IPS DF 4.7 (cell line): ENCODE measurements around the gene COL27A1.

ENCODE experiments used
- DNase-seq: peaks from one replicate; pipeline ENCODE4 v3.0.0-alpha.2; 2013; ENCODE audit warnings: low spot score; ENCODE audit errors: extremely low read depth

COL27A1 gene

DNA sequence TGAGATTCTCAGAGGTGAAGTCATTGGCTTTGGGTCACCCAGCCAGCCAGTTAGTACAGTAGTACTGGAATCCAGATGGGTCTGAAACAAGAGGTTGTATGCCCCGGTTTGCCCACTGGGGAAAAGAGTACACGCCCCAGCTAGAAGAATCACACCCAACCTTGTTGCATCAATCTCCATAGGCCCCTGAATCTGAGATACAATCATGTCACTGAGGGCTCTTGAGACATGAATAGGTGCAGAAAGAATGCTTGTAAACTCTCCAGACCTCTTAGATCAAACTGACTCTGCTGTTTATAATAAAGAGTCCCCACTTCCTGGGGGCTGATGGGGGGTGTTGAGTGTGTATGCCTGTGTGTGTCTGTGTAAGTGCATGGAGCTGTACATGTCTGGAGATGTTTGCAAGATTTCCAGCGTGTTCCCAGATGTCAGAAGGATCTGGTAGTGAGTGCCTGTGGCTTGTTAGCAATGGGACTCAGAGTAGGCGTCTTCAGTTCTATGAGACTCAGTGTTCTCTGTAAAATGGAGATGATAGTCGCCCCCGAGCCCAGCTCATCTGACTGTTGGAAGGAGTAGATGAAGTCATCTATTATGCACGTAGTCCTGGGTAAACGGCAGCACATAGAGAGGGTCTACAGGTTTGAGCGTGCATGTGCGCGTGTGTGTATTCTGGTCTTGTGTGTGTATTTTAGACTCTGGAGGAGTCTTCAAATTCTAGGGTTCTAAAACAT is 48.2 kb downstream of the COL27A1 start:
- DNase-seq, result no peak

DNA sequence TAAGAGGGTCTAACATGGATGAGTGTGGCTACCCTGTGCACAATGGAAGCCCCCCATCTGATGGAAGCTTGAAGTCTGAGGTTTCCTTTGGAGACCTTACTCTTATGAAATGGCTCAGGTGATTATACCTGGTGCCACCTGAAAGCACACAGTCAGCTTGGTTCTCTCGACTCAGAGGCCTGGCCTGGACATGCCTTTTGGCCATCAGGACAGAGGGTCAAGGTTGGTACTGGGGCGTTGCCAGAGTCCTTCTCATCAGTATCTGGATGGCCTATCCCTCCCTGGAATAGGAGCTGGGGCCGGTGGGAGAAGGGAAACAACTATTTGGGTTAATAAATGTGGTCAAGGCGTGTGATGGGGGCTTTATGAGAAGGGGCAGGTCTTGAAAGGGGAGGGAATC is 48.9 kb downstream of the COL27A1 start:
- no peak for DNase-seq

DNA sequence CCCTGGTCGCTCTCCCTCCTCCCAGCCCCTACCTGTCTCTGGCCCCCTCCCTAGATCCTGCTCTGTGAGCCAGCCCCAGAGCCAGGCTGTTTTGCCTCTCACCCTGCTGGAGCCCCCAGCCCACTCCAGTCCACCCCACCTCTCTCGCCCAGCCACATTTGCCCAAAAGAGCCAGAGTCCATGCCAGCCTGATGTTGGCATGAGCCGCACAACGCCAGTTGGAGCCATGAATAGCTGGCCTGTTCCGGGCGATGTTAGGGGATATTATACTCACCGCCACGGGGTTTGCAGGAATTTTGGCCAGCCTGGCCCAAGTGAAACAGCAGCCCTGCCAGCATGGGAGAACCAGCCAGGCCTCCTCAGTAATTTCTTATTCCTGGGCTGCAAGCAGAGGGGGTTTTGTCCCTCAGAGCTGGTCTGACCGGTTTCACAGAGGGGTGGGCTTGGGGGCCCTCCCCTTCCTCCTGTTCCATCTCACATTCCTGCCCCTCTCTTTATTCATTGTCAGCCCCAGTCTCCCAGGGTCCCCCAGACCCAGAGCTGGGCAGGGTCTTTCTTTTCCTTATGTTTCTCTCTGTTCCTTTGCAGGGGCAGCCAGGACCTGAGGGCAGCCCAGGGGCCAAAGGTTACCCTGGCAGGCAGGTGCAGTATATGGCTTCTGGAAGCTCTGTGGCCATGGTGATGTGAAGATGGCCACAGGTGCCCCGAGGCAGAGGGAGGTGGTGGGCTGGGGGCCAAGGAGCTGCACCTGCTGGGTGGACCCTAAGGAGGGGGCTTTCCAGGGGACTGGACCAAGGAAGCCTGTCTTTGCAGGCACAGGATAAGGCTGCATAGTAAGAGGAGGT is 50.1 kb downstream of the COL27A1 start:
- no peak for DNase-seq

DNA sequence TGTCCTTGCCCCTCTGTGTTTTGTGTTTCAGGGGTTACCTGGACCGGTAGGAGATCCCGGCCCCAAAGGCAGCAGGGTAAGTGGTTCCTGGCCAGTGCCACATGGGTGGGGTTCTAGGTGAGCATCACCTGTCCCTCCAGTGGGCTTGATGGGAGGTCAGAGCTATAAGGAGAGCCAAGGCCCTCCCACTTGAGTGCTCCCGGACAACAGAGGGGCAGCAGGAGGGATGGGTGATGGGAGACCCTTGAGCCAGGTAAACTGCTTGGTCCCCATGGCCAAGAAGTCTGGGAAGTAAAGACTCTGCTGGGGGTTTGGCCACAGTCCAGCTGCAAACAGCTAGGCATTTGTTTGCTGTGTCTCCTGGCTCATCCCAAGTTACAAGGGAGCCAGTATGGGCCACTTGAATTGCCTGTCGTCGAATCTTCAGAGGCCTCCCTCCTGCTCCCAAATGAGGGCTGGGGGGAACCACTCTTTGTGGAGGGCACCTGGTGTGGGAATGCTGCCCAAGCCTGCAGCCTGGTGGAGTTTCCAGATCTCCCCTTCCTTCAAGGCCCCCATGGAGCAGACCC is 51.0 kb downstream of the COL27A1 start:
- DNase-seq, result no peak

DNA sequence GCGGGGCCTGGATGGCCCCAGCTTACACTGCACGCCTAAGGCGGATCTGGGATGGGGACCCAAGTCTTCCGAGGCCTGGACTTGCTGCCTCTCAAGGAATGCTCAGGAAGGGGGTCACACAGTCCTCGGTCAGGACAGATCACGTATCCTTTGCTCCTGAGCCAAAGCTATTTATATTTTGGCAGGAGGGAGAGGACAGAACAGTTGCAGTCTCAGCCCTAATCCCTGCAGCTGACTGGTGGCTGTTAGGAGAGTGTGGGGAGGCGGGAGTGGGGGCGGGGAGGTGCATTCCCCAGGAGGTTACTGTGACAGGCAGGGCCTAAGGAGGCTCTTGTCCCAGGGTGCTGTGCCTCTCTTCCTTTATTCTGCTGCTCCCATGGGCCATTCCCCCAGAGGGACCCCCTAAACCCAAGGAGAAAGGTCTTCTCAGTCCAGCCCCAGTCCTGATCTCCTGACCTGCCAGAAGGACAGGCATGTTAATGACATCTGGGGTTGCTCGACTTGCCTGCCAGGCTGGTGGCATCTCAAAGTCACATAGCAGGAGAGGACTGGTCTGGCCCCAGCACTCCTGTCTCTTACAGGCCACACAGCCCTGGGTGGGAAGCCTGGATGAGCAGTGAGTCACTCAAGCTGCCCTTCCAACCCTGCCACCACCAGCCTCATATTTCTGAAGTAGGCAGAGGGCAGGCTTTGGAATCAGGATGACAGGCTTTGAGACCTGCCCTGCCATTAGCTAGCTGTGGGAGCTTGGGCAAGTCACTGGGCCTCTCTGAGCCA is 51.9 kb downstream of the COL27A1 start:
- DNase-seq, result no peak

DNA sequence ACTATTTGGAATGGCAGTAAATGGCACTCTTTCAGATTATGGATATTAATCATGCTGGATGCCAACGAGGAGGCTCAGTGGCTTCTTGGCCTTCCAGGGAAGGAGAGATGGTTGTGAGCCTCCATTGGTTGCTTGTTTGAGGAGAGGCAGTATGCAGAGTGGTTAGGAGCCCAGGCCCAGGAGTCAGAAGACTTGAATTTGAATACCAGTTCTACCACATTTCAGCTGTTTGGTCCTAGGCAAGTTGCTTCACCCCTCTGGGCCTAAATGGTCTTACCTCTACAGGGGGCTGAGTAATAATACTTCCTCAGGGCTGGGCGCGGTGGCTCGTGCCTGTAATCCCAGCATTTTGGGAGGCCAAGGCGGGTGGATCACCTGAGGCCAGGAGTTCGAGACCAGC is 52.5 kb downstream of the COL27A1 start:
- DNase-seq, result no peak

DNA sequence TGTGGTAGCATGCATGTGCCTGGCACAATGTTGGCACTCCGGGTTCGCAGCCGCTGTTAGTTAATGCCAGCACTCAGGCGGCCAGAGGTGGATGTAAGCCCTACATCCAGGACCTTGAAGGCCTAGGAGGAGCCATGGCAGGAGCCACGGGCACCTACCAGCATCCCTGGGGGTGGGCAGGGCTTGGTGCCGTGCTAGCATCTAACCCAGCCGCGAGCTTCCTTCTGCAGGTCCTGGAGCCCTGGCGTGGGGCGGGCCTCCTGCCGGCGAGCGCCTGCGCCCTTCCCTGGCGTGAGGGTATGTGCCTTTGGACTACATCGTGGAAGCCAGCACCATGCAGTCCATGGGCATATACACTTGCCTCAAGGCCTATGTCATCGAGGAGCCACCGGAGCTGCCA is 53.8 kb downstream of the COL27A1 start:
- no peak for DNase-seq

DNA sequence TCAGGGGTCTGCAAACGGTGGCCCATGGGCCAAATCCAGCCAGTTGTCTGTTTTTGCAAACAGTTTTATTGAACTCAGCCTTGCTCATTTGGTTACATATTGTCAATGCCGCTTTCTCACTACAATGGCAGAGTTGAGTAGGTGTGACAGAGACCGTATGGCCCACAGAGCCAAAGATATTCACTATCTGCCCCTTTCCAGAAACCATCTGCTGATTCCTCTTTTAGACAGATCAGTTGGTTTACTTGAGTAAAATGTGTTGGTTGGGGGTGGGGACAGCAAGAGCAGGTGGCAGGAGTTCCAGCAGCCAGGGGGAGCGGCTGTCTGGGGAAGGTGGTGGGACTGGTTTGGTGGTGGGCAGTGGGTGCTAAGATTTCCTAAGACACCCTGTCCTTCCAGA is 54.8 kb downstream of the COL27A1 start:
- no peak for DNase-seq

DNA sequence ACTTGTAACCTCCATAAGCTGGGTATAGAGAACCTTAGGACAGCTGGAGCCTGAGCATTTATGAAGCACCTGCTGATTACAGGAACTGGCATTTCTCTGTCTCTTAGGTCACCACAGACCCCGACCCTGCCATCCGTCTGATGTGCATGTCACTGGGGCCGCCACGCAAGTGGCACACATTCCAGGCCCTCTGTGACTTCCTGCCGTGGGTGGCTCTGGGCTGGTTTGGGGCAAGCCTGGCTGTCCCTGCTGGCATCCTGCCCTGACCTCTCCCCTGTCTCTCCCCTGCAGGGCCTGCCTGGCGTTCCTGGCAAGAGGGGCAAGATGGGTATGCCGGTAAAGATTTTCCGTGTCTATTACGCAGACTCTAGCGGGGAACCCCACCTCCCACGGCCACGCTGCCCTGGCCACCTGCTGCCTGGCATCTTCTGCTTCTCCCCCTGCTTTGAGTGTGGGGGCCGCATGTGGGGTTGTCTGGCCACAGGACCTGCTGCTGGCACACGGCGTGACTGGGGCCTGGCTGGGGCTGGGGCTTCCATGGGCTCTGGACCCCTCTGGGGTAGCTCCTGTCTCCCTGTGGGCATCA is 55.4 kb downstream of the COL27A1 start:
- no peak for DNase-seq

DNA sequence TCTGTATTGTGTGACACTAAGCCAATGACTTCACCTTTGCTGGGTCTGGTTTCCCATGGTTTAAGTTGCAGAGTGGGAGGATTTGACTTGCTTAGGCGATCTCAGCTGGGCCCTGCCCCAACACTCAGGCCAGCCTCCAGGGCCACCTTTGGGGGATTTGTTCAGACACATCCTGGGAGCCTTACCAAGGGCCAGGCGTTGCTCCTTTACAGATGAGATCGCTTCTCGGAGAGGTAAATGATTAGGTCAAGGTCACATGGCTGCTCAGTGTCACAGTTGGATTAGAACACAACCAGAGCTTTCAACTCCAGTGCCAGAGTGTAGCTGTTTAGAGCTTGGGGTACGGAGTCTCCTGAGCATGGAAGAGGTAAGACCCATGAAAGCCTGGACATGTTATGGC is 57.5 kb downstream of the COL27A1 start:
- no peak for DNase-seq

DNA sequence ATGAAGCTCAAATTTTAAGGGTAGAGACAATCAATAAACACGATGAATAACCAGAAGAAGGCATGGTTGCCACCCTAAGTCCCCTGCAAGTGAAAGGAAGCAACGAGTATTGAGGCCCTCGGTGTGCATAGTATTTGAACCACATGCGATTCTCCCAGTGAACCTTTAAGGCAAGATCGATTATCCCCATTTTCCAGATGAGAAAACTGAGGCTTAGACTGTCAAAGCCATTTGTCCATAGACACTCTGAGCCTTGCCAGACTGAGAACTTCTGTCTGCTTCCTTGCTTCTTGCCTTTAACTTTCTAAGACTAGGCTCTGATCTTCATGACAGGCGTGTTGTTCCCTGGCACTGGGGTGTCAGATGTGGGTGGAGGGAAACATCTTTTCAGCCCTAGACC is 58.2 kb downstream of the COL27A1 start:
- DNase-seq, result no peak

DNA sequence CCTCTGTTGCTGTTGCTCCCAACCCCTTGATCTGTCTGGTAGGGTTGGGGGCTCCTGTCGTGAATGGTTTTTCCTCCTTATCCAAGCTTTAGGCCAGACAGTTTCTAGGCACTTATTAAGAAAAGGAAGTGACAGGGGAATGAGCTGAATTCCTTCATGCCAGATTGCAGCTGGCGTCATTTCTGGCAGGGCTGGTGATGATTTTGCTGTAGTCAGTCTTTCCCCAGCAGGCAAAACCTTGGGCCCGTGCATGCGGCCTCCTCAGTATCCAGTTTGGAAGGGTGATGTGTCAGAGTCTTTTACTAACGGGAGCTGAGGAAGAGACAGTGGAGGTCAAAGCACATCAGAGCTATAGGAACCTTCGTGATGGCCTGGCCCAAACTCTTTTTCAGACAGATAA is 58.8 kb downstream of the COL27A1 start:
- DNase-seq, result no peak

DNA sequence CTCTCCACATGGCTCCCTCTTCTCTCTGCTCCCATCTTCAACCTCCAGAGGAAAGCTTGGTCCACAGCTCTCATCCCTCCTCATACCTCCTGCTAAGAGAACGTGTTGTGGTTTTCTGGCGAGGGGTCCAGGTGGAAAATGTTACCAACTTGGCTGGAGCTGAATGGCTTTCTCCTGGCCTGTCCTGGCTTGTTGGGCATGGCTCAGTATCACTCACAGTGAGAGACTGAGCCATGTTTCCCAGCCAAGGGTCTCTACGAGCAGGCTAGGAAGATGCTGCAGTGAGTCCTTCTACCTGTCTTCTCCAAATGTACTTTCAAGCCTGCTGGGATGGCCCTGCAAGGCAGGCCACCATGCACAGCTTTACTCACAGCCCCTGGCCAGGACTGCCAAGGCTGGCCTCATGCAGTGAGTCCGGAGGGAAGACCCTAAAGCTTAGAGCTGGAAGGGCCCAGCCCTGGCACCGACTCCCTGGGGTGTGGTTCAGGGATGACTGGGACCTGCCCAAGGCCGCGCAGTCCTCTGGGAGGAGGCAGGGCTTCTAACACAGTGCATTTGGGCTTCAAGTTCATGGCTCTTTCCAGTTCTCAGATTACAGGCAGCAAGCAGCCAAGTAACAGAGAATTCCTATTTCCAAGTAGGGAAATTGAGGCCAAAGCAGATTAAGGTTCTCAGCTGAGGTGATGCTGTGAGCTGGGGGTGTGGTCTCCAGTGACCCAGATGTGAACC is 59.5 kb downstream of the COL27A1 start:
- DNase-seq, result no peak

DNA sequence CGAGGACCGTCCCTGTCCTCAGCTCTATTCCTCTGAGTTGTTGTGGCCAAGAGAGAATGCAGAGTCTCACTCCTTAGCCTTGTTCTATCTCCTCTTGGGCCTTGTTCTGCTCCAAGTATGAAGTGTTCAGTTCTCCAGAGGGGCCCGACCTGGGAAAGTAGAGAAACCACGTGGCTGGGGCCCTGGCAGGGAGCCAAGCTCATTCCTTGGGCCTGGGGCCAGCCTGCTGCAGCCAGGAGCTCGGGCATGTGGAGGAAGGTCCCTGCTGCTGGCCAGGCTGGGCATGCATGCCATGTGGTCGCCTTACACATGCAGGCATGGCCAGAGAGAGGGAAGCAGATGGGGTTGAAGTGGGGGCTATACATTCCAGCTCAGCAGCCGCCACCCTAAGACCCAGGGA is 60.7 kb downstream of the COL27A1 start:
- DNase-seq, result no peak

DNA sequence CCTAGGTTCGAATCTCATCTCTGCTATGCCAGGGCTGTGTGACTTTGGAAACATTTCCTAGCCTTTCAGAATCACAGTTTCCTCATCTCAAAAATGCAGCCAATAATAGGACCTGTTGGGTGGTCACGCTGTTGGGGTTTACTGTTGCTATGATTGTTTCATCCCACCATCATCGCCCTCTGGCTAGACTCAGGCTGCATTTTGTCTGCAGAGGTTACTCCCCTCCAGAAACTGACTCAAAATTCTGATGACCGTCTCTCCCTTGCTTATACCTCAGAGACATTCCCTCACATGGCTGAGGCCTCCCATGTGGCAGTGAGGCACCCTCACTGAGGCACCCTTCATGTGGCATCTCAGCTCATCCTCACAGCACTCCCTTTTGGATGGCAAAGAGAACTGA is 61.6 kb downstream of the COL27A1 start:
- DNase-seq, result no peak

DNA sequence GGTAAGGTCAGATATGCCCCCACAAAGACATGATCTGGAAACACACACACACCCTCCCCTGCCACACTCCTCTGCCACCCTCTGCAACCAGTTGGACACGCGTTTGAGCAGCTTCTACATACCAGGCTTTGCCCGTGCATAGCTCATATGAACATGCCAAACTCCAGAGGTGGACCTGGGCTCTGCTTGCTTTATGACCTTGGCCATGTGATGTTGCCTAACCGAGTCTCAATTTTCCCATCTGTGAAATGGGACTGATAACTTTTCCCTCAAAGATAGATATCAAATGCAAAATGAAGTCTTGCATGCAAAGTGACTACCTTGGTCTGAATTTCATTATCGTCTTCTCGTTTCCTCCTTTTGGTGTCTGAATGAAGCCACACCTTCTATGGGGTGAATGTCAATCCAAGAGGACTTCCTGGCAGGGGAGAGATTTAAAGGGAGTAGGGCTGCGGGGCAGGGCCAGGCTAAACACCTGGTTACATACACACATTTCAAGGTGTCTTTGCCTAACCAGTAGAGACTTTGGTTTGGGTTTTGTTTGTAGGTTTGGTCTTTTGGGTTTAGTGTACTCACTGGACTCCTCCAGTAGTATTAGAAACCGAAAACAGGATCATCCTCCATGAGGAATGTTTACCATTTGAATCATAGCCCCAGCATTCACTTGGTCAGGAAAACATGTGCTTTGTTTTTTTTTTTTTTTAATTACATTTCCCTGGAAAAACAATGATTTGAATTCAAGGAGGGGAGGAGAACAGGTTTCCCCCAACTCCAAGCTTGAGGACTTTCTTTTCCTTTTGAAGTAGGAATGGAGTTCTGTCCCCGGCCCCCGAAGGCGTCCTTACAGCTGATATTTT is 63.2 kb downstream of the COL27A1 start:
- DNase-seq, result no peak

DNA sequence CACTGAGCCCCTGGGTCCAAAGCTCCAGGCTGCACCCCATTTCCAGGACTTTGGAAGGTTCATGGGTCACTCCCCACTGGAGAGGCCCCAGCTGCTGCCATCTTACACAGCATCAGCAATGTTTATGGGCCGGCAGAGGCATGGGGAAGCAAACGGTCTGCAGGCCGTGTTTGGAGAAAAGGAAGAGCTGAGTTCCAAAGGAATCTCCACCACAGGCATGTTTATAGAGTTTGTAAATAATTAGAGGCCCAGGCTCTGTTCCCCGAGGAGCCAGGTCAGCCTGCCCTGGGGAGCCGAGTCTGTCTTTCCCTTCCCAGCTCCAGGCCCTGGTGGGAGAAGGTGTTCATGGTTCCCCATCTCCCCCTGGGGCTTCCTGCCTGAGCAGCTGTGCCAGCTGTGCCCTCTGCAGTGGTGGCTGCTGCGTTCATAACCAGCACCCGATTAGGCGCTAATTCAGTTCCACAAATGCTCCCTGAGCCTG is 64.8 kb downstream of the COL27A1 start:
- no peak for DNase-seq

DNA sequence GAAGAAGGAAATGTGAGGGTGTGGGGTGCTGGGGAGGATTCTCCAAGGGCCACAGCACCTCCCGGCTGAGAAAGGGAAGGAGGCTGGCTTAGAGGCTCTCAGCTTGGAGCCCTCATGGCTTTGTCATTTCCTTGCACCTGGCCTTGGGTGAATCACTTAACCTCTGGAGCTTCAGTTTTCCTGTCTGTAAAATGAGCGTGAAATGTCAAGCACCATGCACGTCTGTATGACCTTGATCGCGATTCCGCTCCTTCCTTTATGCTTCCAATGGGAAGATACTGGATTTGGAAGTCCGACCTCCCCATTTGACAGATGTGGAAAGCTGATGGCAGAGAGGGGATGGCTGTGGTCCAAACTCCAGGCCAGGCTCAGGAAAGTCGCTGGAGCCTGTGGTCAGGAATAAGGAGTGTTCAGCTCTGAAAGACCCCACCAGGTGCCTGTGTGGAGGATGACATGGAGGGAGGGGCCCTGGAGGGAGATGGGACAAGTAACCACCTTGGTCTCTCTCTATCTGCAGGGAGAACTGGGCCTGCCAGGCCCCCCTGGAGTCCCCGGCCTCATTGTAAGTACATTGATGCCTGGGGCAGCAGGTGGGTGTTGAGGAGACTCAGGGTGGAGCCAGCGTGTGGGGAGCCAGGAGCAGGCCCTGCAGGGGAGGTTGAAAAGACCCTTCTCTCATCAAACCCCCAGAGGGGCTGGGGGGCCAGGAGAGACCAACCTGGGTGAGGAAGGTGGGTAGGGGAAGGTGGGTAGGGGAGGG is 66.5 kb downstream of the COL27A1 start:
- no peak for DNase-seq
